Osteoblast (primary cell): ENCODE measurements around the gene PHACTR2. TPM values are rescaled to one million over a fixed set of nuclear protein-coding genes. Genes with fewer than 3 reads are reported as not detected.

Experiments
- DNase-seq: peaks from one replicate; pipeline ENCODE4 v3.0.0; 2011; ENCODE audit warnings: low spot score, mixed read lengths; ENCODE audit not compliant: insufficient read length; ENCODE audit errors: missing footprints
- H2AFZ ChIP-seq: 2 replicates; pipeline ENCODE4 v1.6.0; 2011; ENCODE audit warnings: mild to moderate bottlenecking, low read length
- H3K27ac ChIP-seq: 2 replicates; pipeline ENCODE4 v1.5.1; 2011; ENCODE audit warnings: mild to moderate bottlenecking, low read depth, low read length, moderate library complexity
- H3K27me3 ChIP-seq: 2 replicates; pipeline ENCODE4 v1.6.0; 2012; ENCODE audit warnings: mild to moderate bottlenecking, control low read depth, inconsistent platforms, low read length, moderate library complexity; ENCODE audit not compliant: insufficient read depth
- H3K36me3 ChIP-seq: 2 replicates; pipeline ENCODE4 v1.5.1; 2011; ENCODE audit warnings: mild to moderate bottlenecking, low read length, control low read depth, moderate library complexity; ENCODE audit not compliant: insufficient read depth
- H3K4me1 ChIP-seq: 2 replicates; pipeline ENCODE4 v1.5.1; 2011; ENCODE audit warnings: mild to moderate bottlenecking, low read length, control low read depth, moderate library complexity; ENCODE audit not compliant: insufficient read depth
- H3K4me2 ChIP-seq: 2 replicates; pipeline ENCODE4 v1.6.0; 2011; ENCODE audit warnings: mild to moderate bottlenecking, low read length; ENCODE audit not compliant: insufficient read depth
- H3K4me3 ChIP-seq: fragments of 200-600 bp; sonication (generic); 3 replicates; pipeline ENCODE4 v1.5.1; 2012; ENCODE audit warnings: mild to moderate bottlenecking, low read length, inconsistent platforms; ENCODE audit not compliant: insufficient read depth
- H3K79me2 ChIP-seq: 2 replicates; pipeline ENCODE4 v1.6.0; 2012; ENCODE audit warnings: mild to moderate bottlenecking, low read length, control low read depth, inconsistent platforms; ENCODE audit not compliant: insufficient read depth
- H3K9me3 ChIP-seq: 2 replicates; pipeline ENCODE4 v1.5.1; 2011; ENCODE audit warnings: low read depth, low read length, control low read depth
- H4K20me1 ChIP-seq: 2 replicates; pipeline ENCODE4 v1.6.0; 2012; ENCODE audit warnings: mild to moderate bottlenecking, low read length, control low read depth; ENCODE audit not compliant: insufficient read depth
- total RNA-seq: library from RNA; depleted of rRNA; stranded (reverse); fragments of >200 nt; gene quantifications from 2 replicates; pipeline ENCODE4 v1.2.3, GENCODE V29; 2012
- TF ChIP-seq, protein P1 (sequence below): IDR thresholded peaks from 2 replicates; pipeline ENCODE4 v1.5.1; 2011; ENCODE audit warnings: mild to moderate bottlenecking, low read depth, low read length, moderate library complexity; ENCODE audit errors: extremely low read depth

The PHACTR2 gene
- total RNA-seq, 1 donor, result 71.7 TPM

DNA sequence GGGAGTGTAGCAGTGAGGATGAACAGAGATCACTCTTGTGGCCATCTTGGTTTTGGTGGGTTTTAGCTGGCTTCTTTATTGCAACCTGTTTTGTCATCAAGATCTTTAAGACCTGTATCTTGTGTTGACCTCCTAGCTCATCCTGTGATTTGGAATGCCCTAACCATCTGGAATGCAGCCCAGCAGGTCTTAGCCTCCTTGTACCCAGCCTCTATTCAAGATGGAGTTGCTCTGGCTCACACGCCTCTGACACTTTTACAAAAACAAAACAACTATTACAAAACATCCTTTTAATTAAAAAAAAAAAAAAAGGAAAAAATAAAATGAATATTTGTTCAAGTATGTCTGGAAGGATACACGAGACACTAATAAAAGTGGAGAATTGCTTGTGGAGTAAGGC, 62.4 kb downstream of the PHACTR2 start:
- H2AFZ ChIP-seq, result no peak overlapping the region
- H3K4me2 ChIP-seq, result no peak overlapping the region
- no peaks in the 10 kb centered on the region for H3K9me3 ChIP-seq
- no peaks in the 10 kb centered on the region for H3K27me3 ChIP-seq
- H3K36me3 ChIP-seq, result peaks cover 3% of the 10 kb centered on the region
- H3K79me2 ChIP-seq, result peaks cover 22% of the 10 kb centered on the region
- TF ChIP-seq, protein P1, sequence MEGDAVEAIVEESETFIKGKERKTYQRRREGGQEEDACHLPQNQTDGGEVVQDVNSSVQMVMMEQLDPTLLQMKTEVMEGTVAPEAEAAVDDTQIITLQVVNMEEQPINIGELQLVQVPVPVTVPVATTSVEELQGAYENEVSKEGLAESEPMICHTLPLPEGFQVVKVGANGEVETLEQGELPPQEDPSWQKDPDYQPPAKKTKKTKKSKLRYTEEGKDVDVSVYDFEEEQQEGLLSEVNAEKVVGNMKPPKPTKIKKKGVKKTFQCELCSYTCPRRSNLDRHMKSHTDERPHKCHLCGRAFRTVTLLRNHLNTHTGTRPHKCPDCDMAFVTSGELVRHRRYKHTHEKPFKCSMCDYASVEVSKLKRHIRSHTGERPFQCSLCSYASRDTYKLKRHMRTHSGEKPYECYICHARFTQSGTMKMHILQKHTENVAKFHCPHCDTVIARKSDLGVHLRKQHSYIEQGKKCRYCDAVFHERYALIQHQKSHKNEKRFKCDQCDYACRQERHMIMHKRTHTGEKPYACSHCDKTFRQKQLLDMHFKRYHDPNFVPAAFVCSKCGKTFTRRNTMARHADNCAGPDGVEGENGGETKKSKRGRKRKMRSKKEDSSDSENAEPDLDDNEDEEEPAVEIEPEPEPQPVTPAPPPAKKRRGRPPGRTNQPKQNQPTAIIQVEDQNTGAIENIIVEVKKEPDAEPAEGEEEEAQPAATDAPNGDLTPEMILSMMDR, result no peak
- DNase-seq, result no peak
- no peak overlapping the region for H3K27ac ChIP-seq
- H3K4me1 ChIP-seq, result no peaks in the 10 kb centered on the region
- no peak overlapping the region for H3K4me3 ChIP-seq
- peaks cover 6% of the 10 kb centered on the region for H4K20me1 ChIP-seq

DNA sequence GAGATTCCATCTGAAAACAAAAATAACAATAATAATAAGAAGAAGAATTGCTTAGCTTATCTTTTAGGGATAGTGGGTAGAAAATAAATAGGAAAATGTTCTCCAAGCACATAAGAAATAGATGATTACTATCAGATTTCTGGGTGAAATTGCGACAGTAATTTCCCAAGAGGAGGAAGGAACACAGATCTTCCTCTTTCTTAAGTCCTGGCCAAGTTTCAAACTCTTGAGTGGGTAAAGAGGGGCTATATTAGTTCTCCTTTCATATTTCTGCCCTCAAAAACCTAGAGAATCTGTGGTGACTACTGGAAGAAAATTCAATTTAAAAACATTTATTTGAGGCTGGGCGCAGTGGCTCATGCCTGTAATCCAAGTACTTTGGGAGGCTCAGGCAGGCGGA, 63.7 kb downstream of the PHACTR2 start:
- Histone ChIP-seq H3K4me1 (no peaks in the 10 kb centered on the region), H3K4me3 (no peak overlapping the region), H3K79me2 (peaks cover 26% of the 10 kb centered on the region), H2AFZ (no peak overlapping the region), H3K27me3 (no peaks in the 10 kb centered on the region), H4K20me1 (peaks cover 6% of the 10 kb centered on the region), H3K9me3 (no peaks in the 10 kb centered on the region), H3K27ac (no peak overlapping the region), H3K36me3 (peaks cover 3% of the 10 kb centered on the region), H3K4me2 (no peak overlapping the region)
- TF ChIP-seq, protein P1, result no peak
- no peak for DNase-seq

DNA sequence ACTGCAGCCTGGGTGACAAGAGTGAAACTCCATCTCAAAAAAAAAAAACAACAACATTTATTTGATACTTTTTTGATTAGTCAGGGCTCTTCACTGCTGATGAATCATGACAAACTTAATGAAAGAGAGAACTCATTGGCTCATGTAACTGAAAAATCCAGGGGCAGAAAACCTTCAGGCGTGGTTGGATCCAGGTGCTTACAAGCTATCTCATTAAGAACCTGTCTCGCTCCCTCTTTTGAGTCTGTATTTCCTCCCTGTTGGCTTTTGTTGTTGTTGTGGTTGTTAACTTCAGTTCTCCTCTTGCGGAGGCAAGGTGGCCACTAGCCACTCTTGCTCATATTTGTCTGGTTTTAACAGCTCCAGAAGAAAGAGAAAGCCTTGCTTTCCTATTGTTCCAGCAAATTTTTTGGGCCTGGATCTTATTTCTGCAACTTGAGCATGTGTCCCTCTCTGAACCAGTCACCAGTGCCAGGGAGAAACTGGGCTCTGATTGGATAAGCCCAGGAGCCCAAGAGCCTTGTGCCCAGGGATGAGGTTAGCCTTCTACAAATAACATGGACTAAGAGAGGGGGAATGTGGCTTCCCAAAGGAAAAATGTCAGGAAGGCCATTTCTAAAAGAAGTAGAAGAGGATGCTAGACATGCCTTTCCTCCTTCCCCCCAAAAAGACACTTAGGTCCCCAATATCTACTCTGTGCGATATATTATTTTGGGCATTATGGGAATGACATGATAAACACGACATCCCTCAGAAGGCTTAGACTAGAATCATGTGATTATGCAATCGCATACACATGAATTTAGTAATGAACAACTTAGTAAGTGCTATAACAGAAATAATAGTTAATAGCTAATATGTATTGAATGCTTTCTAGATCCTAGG, 64.5 kb downstream of the PHACTR2 start:
- Histone ChIP-seq H3K27me3 (no peaks in the 10 kb centered on the region), H3K27ac (no peak overlapping the region), H3K79me2 (peaks cover 29% of the 10 kb centered on the region), H3K4me3 (no peak overlapping the region), H2AFZ (no peak overlapping the region), H3K36me3 (peaks cover 3% of the 10 kb centered on the region), H3K4me2 (no peak overlapping the region), H3K9me3 (no peaks in the 10 kb centered on the region), H4K20me1 (peaks cover 6% of the 10 kb centered on the region), H3K4me1 (no peaks in the 10 kb centered on the region)
- DNase-seq, result peak; percentile 57
- TF ChIP-seq, protein P1, result no peak

DNA sequence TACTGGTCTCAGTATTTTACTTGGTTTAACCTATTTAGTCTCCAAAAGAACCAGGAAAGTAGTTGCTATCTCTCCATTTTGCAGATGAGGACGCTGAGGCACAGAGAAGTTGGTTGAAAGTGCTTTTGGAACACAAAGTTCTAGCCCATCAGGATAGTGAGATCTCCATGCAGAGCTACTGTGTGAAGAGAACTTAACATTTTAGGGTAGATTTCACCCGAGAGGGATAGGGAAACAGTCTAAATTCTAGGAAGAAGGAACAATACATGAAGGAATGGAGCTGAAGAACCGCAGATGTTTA, 65.1 kb downstream of the PHACTR2 start:
- TF ChIP-seq, protein P1, result no peak
- peak; percentile 30 for DNase-seq
- Histone ChIP-seq H3K4me3 (no peak overlapping the region), H3K79me2 (peaks cover 29% of the 10 kb centered on the region), H3K36me3 (peaks cover 3% of the 10 kb centered on the region), H3K27ac (no peak overlapping the region), H3K4me1 (no peaks in the 10 kb centered on the region), H4K20me1 (peaks cover 6% of the 10 kb centered on the region), H3K27me3 (no peaks in the 10 kb centered on the region), H3K4me2 (no peak overlapping the region), H3K9me3 (no peaks in the 10 kb centered on the region), H2AFZ (no peak overlapping the region)
